CMK (cell line): Measurements from ENCODE around the gene NRXN3.

ENCODE experiments used
- DNase-seq: peaks from one replicate; pipeline ENCODE4 v3.0.0-alpha.2; 2010; ENCODE audit warnings: low read depth

NRXN3 gene

DNA sequence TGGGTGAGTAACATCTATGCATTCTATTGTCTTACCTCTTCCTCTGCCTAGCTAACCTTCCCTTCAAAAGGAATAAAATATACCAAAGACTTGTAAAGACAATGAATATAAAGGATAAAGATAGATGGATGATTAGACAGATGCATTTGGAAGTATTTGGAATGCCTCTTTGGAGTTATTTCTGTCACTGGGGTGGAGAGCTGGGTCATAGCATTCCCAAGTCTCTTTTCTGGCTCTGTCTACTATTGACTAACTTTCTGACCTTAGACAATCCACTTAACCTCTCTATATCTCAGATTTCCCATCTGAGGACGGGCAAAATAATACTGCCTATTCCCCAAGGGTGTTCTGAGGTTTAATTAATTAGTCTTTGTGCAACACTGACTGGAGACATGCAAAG, 1523.8 kb downstream of the NRXN3 start:
- no peak for DNase-seq

DNA sequence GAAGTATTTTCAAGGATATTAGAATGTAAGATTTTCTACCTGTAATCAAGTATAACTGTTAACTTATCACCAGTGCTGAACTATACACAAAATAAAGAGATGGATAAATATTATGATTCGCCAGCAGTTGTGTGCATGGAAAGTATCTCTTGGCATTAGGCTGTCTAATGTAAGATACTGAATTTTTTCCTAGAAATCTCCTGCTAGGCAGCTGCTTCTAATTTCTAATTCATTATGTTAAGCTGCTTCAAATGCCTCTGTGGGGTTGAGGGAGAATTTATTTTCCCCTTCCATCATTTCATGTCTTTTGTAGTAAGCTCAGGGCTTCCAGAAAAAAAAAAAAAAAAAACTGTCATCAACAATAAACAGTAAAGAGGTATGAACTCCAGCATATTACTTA, 1525.1 kb downstream of the NRXN3 start:
- DNase-seq, result no peak

DNA sequence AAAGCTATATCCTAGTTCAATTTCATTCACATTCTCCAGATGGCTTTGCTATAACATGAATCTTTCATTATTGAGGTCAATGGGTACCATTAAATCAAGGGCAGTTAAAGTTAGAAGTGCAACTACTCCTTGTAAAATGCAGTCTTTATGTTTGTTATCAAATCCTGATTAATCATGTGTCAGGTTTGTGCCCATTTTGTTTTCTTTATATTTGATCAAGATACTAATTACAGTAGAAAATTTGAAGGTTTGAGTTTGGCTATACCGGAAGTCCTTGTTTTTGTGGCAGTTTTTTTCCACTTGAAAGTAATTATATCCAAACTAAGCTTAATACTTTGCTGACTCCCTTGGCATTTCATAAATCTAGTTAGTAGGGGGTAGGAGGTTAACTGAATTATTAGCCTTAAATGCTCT, 1528.1 kb downstream of the NRXN3 start:
- no peak for DNase-seq

DNA sequence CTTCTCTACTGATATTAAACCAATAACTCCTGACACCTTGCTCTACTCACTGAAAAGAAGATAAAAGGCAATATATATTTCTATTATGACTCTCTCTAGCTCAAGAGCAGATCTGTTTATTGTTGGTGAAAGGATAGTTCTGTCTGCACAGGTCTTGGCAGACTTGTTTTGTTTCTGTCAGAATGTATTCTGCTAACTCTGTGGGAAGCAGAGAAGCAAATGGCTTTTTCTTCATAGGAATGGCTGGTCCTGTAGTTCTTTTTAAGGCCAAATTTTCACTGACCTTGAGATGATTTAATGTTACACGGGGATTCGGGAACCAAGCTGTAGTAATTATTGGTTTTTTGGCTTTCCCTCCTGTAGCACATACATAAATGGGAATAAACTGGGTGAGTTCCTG, 1529.0 kb downstream of the NRXN3 start:
- no peak for DNase-seq

DNA sequence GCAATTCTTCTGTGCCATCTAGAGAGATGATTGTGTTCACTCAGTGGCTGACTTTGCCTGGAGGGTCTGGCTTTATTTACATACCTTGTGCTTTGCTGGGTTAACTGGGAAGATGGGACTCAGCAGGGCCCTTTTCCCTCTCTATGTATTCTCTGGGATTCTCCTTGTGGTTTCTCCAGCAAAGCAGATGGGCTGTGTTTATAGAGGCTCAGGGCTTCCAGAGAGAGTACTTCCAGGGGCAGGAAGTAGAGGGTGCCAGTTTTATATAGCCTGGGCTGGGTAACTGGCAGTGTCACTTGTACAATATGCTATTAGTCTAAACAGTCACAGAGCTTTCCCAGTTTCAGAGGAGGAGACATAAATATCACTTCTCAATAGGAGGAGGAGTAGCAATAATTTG, 1531.2 kb downstream of the NRXN3 start:
- no peak for DNase-seq

GRCh38 chr14:79702197-79702596, 1532.0 kb downstream of the NRXN3 start:
- no peak for DNase-seq

DNA sequence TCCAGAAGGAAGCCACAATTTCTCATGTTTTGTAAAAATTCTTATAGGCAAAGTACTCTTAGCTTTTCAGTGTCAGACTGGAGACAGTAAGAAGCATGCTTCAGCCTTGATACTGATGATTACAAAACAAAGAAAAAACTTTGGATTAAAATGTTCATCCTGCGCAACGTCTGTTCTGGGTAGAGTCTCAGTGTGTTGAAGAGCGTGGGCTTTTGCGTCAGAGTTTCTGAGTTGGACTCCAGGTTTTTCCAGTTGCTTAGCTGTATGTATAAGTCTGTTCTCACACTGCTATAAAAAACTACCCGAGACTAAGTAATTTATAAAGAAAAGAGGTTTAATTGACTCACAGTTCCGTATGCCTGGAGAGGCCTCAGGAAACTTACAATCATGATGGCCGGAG, 1533.0 kb downstream of the NRXN3 start:
- no peak for DNase-seq

DNA sequence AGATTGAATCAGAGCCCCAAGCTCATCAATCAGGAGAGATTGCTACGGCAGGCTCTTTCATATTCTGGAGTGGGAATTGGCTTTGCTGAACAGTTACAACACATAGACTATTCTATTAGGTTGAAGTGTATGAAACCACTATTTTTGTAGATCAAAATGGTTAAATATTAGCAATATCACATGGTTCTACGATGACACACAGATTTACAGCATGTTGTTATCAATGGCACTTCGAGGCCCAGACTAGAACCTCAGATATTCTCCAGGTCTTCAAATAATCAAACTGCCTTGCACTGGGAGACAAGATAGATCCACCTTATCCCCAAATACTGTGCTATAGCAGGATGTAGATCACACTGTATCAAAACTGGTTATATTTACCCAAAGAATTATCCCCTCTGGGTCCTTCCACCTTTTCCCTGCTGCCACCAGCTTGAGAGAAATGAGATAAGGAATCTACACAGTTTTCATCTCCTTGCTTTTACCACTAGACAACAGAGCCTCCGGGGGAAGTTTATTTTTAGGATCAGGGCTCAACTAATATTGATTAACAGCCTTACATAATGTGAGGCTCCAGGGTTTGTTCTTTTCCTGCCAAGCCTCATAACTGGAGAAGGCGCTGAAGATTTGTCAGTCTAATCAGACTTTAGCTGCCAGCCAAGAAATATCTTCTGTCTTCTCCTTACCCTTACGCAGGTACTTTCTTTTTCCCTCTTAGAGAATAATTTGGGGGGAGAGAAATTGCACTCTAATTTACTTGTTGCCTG, 1534.1 kb downstream of the NRXN3 start:
- DNase-seq, result no peak

DNA sequence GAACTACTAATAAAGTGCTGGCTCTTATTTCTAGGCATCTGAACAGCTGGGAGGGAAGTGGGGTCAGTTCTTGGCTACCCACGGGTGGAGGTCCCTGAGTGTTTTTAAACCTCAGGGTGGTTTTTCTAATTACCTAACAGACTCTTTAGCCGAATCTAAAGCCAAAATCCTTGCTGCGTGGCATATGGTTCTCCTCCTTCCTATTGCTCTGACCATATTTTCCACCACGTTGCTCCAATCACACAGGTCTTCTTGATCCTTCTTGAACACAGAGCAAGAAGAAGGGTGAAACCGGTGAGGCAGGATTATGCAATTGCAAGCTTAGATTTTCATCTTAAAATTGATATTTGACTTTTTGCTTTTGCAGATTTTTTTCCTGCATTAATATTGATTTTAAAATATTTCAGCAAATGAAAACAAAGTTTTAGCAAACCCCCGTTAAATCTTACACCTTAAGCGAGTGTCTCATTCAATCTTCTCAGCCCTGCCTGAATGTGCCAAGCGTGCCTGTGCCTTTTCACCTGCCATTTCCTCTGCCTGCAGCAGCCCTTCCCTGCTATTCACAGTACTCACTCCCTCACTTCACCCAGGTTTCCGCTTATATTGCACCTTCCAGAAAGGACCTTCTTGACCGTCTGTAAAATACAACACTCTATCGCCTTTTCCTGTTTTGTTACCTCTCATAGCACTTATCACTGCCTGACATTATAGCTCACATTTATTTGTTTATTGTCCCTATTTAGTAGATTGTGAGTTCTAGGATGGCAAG, 1535.1 kb downstream of the NRXN3 start:
- no peak for DNase-seq

DNA sequence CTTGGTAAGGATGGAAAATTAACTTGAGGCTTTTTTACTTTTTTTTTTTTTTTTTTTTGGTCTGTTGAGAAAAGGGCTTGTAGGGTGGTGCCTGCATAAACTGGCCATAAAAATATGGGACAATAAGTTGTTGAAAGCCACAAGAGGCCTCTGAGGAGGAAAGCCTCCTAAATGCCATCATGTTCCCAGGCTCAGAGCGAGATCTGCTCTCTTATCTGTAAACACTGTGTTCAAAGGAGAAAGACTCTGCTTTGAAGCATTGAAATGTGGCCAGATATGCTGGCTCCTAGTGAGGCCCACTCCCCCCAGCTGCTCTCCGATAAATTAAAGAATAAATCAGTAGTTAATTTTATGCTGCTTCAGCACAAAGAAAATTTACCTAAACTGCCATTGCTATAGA, 1536.2 kb downstream of the NRXN3 start:
- no peak for DNase-seq

- no peak for DNase-seq
Measured at GRCh38 chr14:79708426-79709388, 1538.5 kb downstream of the NRXN3 start.

DNA sequence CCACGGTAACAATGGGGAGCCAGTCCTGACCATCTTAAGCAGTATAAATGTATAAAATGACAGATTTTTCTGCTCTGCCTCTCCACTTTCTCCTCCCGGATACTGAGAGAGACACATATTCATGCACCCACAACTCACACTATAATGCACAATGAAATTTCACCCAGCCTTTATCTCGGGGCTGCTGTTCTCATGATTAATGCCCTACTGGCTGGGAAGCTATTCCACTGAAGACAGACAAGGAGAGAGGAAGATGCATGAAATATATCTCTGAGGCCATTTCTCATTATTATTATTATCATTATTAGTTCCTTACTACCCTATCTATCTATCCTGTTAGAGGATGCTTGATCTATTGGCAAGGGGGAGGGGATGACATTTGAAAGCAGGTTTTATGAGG, 1539.4 kb downstream of the NRXN3 start:
- DNase-seq, result no peak

GRCh38 chr14:79712302-79712950, 1542.3 kb downstream of the NRXN3 start:
- no peak for DNase-seq

DNA sequence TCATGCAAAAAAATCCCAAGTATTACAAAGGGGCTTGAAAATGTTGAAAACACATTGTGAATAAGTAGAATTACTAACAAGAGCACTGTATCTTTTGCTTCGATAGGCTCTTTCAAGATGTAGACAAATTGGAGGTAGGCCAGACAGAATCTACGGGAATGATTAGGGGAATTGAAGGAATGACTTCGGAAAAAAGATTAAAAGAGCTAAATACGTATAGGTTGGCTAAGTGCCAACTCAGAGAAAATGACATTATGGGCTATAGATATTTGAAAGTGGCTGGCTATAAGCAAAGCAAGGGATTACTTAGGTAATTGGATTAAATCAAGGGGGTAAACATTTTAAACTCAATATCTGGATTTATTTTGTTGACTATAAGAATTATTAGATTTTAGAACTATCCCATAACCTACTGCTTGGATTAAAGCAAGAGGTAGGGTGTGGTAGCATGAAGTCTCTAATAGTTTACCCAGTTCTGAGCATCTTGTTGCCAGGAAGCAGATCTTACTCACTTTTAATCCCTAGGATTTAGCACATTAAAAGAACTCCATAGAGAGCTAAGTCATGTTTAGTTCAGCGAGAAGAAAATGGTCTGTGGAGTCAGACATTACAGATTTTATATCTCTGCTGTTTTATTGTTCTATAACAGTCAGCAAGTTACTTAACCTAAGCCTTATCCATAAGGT, 1551.4 kb downstream of the NRXN3 start:
- DNase-seq, result no peak

DNA sequence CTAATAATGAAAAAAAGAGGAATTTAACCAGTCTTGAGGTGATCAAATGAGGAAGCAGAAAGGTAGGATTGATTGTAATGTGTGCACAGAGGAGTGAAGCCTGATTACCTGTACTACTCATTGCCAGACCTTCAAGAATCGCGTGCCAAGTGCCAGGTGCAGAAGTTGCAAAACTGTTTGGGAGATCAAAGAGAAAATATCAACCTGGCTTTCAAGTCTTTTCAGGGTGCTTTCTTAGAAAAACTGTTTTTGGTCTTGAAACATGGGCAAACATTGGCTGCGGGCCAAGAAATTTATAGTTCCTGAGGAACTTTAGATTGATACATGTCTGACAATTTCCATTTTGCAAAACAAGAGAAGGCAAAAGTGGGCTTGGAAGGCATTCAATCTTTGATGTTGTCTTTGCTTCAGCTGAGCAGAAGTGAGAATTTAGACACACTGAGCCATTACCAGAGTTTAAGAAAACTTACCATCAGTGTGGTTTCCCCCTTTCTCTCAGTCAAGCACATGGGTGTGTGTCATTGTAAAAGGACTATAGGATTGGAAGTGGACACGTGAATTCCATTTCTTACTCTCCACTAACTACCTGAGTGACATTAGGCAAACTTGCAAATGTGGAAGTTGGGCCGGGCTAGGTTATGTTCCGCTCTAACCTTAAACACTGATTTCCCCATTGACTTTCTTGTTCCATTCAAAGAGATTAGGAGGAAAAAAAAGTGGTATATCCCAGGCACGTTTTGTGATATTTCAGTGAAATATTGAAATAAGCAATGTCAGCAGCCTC, 1555.0 kb downstream of the NRXN3 start:
- no peak for DNase-seq

DNA sequence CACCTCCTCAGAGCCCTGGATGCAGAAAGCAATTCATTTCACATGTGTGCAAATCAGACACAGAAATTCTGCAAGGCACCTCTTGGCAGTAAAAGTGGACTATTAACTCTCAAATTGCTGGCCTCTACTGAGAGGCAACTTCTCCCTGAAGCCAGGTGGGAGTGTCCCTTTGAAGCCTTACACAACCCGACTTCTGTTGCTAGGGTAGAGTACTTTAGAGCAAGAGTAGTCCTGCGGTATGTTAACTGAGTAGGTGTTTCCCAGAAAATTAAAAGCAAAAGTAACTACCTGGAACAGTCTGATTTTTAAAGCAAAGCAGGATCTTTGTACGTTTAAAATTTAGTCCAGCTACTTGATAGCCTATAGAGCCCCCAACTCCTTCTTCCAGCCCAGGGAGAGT, 1557.7 kb downstream of the NRXN3 start:
- no peak for DNase-seq

- DNase-seq, result no peak
Measured at GRCh38 chr14:79728331-79728730, 1558.2 kb downstream of the NRXN3 start.

DNA sequence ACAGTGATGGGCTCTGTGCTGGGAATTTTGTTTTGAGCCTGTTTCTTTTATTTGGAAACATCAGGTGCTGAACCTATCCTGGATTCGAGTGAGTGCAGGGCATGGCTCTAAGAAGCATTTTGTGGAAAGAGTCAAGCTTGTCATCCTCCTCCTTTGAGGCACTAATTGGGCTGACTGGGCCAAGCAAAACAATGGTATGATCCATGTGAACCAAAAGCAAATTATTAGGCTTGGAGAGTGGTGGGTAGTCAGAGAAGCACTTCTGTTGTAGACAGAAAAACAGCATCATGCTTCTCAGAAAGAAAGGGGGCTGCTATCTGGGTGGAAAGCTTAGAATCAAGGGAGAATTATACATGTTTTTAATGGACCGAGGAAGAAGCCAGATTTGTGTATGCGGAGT, 1559.6 kb downstream of the NRXN3 start:
- no peak for DNase-seq

DNA sequence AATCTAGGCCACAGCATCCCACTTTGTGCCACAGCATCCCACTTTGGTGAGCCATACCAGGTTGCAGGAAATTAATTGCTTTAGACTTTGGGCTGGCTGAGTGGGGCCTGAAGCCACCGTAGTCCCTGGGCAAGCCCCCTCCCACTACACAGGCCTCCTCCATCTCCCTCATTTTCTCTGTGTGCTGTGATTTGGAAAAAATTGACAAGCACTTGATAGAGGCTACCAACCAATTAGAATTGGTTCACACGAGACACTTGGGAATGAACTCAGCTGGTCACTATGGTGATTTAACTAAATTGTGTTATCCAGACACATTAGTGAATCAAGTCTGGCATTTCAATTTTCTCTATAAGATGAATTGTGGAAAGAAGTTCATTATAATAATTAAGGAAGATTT, 1560.0 kb downstream of the NRXN3 start:
- DNase-seq, result no peak

DNA sequence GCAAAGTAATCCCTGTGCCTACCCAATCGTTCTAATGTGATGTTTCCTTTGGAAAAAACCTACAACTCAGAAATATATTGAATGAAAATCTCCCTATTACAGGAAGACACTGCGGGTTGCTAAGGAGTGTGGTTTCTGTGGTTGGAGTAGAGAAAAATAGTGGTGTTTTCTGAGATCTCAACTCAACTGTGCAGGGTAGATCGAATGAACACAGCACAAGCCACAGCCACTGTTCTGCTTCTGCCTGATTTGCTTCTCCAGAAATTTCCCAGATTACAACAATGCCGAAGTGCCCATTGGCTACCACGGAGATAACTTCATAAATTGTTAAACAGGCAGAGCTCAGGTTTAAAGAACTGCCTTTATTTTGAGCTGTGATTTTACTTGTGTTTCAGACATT, 1560.8 kb downstream of the NRXN3 start:
- DNase-seq, result no peak
